NT2/D1 (cell line): Measurements from ENCODE around the gene GNG12.

Source experiments
- SUZ12 ChIP-seq: IDR thresholded peaks from 2 replicates; pipeline ENCODE4 v1.6.1; 2011; ENCODE audit not compliant: insufficient read length, insufficient read depth; ENCODE audit errors: extremely low read depth
- YY1 ChIP-seq: IDR thresholded peaks from 2 replicates; pipeline ENCODE4 v1.6.1; 2011; ENCODE audit not compliant: insufficient read length, insufficient read depth
- ZNF274 ChIP-seq: IDR thresholded peaks from 2 replicates; pipeline ENCODE4 v1.6.1; 2011; ENCODE audit warnings: mild to moderate bottlenecking, low read depth, low read length

DNA sequence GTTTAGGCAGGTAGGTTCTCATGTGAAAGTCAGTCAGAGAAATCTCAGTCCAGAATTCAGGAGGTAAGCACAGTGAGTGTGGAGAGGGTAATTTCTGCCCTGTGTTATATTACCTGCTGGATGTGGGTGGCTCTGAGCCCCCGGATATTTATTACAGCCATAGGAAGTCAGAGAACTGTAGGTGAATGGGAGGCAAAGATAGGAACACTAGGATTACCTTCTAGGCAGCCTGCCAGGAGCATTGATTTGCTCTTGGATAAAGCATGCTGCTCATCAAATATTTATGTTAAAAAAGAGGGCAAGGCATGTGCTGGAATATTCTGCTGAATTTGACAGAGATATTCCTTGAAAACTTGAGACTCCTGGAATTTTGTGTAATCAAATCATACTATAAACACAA lies 8.5 kb downstream of the GNG12 start:
- TF ChIP-seq ZNF274 (no peak), YY1 (no peak), SUZ12 (no peak)
